Fibroblast of the aortic adventitia (primary cell): ENCODE data around the gene DDX27. TPM values are rescaled to one million over a fixed set of nuclear protein-coding genes. Genes with fewer than 3 reads are reported as not detected.
A peak's percentile ranks its signal among the peaks of the same experiment; 100 is the strongest.

Experiments used
- DNase-seq: peaks from one replicate; pipeline ENCODE4 v3.0.0-alpha.2; 2010; ENCODE audit warnings: low read depth
- H3K4me3 ChIP-seq: 2 replicates; pipeline ENCODE4 v1.5.1; 2011; ENCODE audit warnings: low read depth, mild to moderate bottlenecking, control low read depth, low read length, moderate library complexity
- total RNA-seq: library from RNA; depleted of rRNA; stranded (reverse); fragments of >200 nt; gene quantifications from 2 replicates; pipeline ENCODE4 v1.2.3, GENCODE V29; 2012; ENCODE audit warnings: low replicate concordance
- TF ChIP-seq, protein P1 (sequence below): IDR thresholded peaks from 2 replicates; pipeline ENCODE4 v1.5.1; 2011; ENCODE audit warnings: mild to moderate bottlenecking, low read length, control low read depth, inconsistent platforms; ENCODE audit not compliant: insufficient read depth

Gene DDX27
- total RNA-seq, 1 donor = 29.3 TPM

- peak overlapping the region; percentile 100 for H3K4me3 ChIP-seq
- DNase-seq = peak; percentile 3
- TF ChIP-seq, protein P1, sequence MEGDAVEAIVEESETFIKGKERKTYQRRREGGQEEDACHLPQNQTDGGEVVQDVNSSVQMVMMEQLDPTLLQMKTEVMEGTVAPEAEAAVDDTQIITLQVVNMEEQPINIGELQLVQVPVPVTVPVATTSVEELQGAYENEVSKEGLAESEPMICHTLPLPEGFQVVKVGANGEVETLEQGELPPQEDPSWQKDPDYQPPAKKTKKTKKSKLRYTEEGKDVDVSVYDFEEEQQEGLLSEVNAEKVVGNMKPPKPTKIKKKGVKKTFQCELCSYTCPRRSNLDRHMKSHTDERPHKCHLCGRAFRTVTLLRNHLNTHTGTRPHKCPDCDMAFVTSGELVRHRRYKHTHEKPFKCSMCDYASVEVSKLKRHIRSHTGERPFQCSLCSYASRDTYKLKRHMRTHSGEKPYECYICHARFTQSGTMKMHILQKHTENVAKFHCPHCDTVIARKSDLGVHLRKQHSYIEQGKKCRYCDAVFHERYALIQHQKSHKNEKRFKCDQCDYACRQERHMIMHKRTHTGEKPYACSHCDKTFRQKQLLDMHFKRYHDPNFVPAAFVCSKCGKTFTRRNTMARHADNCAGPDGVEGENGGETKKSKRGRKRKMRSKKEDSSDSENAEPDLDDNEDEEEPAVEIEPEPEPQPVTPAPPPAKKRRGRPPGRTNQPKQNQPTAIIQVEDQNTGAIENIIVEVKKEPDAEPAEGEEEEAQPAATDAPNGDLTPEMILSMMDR = no peak
Measured at GRCh38 chr20:49219924-49220831, 962 bp downstream of the DDX27 start.

- TF ChIP-seq, protein P1 = no peak
- DNase-seq = no peak
- H3K4me3 ChIP-seq = no peak overlapping the region
Measured at GRCh38 chr20:49225896-49226295, 6.7 kb downstream of the DDX27 start.

- TF ChIP-seq, protein P1 = no peak
- DNase-seq = no peak
- H3K4me3 ChIP-seq = no peak overlapping the region
Measured at GRCh38 chr20:49228676-49229075, 9.5 kb downstream of the DDX27 start.

GRCh38 chr20:49229381-49229780 is 10.2 kb downstream of the DDX27 start:
- DNase-seq = no peak
- TF ChIP-seq, protein P1 = no peak

DNA sequence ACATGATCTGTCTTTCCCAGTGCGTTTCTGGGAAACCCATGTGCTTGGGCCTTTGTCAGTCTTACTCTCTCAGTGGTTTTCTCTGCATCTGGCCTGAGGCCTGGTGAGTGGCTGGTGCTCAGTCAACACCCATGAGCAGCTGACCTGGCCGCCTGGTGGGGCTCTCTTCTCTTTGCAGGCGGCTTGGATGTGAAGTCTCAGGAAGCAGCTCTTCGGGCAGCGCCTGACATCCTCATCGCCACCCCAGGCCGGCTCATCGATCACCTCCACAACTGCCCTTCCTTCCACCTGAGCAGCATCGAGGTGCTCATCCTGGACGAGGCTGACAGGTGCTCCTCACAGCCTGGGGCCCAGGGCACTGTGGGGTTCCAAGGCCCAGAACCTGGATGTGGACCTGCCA is 10.8 kb downstream of the DDX27 start:
- H3K4me3 ChIP-seq = no peak overlapping the region
- TF ChIP-seq, protein P1 = no peak
- DNase-seq = no peak

More at GRCh38 chr20:49229381-49229780, 10.2 kb downstream of the DDX27 start:
- H3K4me3 ChIP-seq = no peak overlapping the region

- H3K4me3 ChIP-seq = no peak overlapping the region
- TF ChIP-seq, protein P1 = no peak
- no peak for DNase-seq
Measured at GRCh38 chr20:49230561-49231133, 11.4 kb downstream of the DDX27 start.
